ENCODE measurements around the gene HEPN1. TPM values are rescaled to one million over a fixed set of nuclear protein-coding genes. Genes with fewer than 3 reads are reported as not detected.

Gene HEPN1
- total and polyA plus RNA-seq, 2 of the 4 experiments (the other 2 are of a cell fraction) = not detected

- H3K18ac ChIP-seq (ENCODE audit: low read depth, low read length) = no peak overlapping the region
- no peak overlapping the region for H4K91ac ChIP-seq (ENCODE audit: insufficient read depth, low read depth, low read length)
- no peak overlapping the region for H3K9ac ChIP-seq (ENCODE audit: low read depth, low read length)
- H4K20me1 ChIP-seq (ENCODE audit: insufficient read depth, low read length) = 0 out of 2 replicates have a peak, but pooled peaks cover 4% of the 10 kb centered on the region
- H3K79me1 ChIP-seq (ENCODE audit: low read depth in 1 of 2, low read length in 2 of 2) = no peaks in the 10 kb centered on the region
- H3K4me1 ChIP-seq (ENCODE audit: control insufficient read depth, insufficient read depth, low read length) = peaks cover 2% of the 10 kb centered on the region
- no peak overlapping the region for H2AK9ac ChIP-seq (replicated peaks; ENCODE audit: low read depth, low read length, poor library complexity)
- dilution Hi-C loops (cut with HindIII; ENCODE audit: low sequenced_read_pairs, unreplicated experiment) (no loop called here), intact Hi-C loops (cut with micrococcal nuclease) (loop anchor here (10.0 kb wide), 1 partner anchor 534 kb away; no protein-coding TSS in a partner anchor), in situ Hi-C loops (cut with MboI; ENCODE audit: low sequenced_read_pairs) (no loop called here)
- BruUV-seq (replicated peaks) = no TSS peak
- no peak overlapping the region for H3K27ac ChIP-seq (ENCODE audit: insufficient read depth, low read length)
- DNase-seq (no peak), ATAC-seq (ENCODE audit: low read depth) (no peak)
- WGBS, 2 experiments (ENCODE audit: extremely low coverage in 2 of 2, insufficient read length in 1 of 2) = 61% methylated on average over 5 of the region's 7 CpGs; no CpG with 5 or more reads in 1 of the 2 experiments
- no peak overlapping the region for H3K4me2 ChIP-seq (ENCODE audit: low read depth, low read length)
- no peak overlapping the region for H2BK5ac ChIP-seq (ENCODE audit: low read depth, low read length, poor library complexity, severe bottlenecking)
- H3K23ac ChIP-seq (ENCODE audit: low read depth, low read length) = no peak overlapping the region; the same call in 1 of the 2 replicates
- no peak overlapping the region for H3K56ac ChIP-seq (ENCODE audit: extremely low read depth, insufficient read depth, low read length)
- ChIA-PET CTCF (interaction anchor here (0.9 kb wide), 1 partner anchor 34 kb away, joined by 4 read pairs; no protein-coding TSS in a partner anchor), POLR2A (ENCODE audit: unreplicated experiment) (no interaction called here)
- H3K9me1 ChIP-seq (ENCODE audit: insufficient read depth, low read length) = no peaks in the 10 kb centered on the region; the same call in 1 of the 2 replicates
- no peak overlapping the region for H2AFZ ChIP-seq (replicated peaks; ENCODE audit: low read length, poor library complexity)
- H3K27me3 ChIP-seq (ENCODE audit: control insufficient read depth, insufficient read depth, low read length) = peaks cover 77% of the 10 kb centered on the region
- H3K4me3 ChIP-seq (ENCODE audit: insufficient read depth, low read depth, low read length) = no peak overlapping the region
- no peak overlapping the region for H2BK20ac ChIP-seq (ENCODE audit: low read depth, low read length)
- H3K36me3 ChIP-seq (ENCODE audit: control insufficient read depth, insufficient read depth, low read length) = no peaks in the 10 kb centered on the region
- H3K4ac ChIP-seq (ENCODE audit: low read depth, low read length) = no peak overlapping the region
- TF ChIP-seq CTCF (conservative IDR thresholded peaks at IDR 0.05; ENCODE audit: low read depth, low read length) (no peak), SMC3 (IDR thresholded peaks at IDR 0.05; ENCODE audit: low read depth, low read length) (no peak)
- no peak overlapping the region for H3K14ac ChIP-seq (replicated peaks; ENCODE audit: low read depth, low read length)
- no peak overlapping the region for H4K8ac ChIP-seq (ENCODE audit: low read depth in 2 of 2, low read length in 2 of 2)
- H4K5ac ChIP-seq (ENCODE audit: low read depth, low read length) = no peak overlapping the region
- H2BK15ac ChIP-seq (ENCODE audit: low read depth, low read length) = no peak overlapping the region
- H2AK5ac ChIP-seq (ENCODE audit: low read depth, low read length) = no peak overlapping the region
- no peaks in the 10 kb centered on the region; the same call in 1 of the 2 replicates for H3K9me3 ChIP-seq (ENCODE audit: control insufficient read depth, insufficient read depth, low read length)
- H2BK120ac ChIP-seq (ENCODE audit: low read depth, low read length) = no peak overlapping the region
Measured at GRCh38 chr11:124870430-124870829, 48.6 kb upstream of the HEPN1 start.

All from IMR-90 (cell line).